Keratinocyte (primary cell): ENCODE measurements around the gene ERI2. TPM values are rescaled to one million over a fixed set of nuclear protein-coding genes. Genes with fewer than 3 reads are reported as not detected.

Experiments
- DNase-seq: peaks from one replicate; pipeline ENCODE4 v3.0.0-alpha.2; 2011; ENCODE audit warnings: low read depth, missing footprints, low spot score
- FAIRE-seq: peaks from 2 replicates; lab custom pipeline; 2011; peaks lifted over from hg19 to GRCh38; lab: Jason Lieb, UNC
- H2AFZ ChIP-seq: 2 replicates; pipeline ENCODE4 v1.6.0; 2012; ENCODE audit warnings: low read length, control low read depth, inconsistent platforms; ENCODE audit not compliant: control insufficient read depth
- H3K27ac ChIP-seq: 2 replicates; pipeline ENCODE4 v1.5.1; 2011; ENCODE audit warnings: low read length; ENCODE audit not compliant: control insufficient read depth, insufficient read depth
- H3K27me3 ChIP-seq: 3 replicates; pipeline ENCODE4 v1.6.0; 2011; ENCODE audit warnings: low read length; ENCODE audit not compliant: control insufficient read depth, insufficient read depth; ENCODE audit errors: extremely low read depth
- H3K36me3 ChIP-seq, 2 experiments: 2 replicates in 1 of 2; 3 replicates in 1 of 2; pipeline ENCODE4 v1.5.1; 2011; ENCODE audit warnings: low read length in 2 of 2, mild to moderate bottlenecking in 1 of 2; ENCODE audit not compliant: control insufficient read depth in 2 of 2, insufficient read depth in 2 of 2; ENCODE audit errors: extremely low read depth in 1 of 2
- H3K4me1 ChIP-seq: 3 replicates; pipeline ENCODE4 v1.5.1; 2011; ENCODE audit warnings: low read length; ENCODE audit not compliant: control insufficient read depth, insufficient read depth; ENCODE audit errors: extremely low read depth
- H3K4me2 ChIP-seq: 3 replicates; pipeline ENCODE4 v1.6.0; 2011; ENCODE audit warnings: low read depth, low read length; ENCODE audit not compliant: control insufficient read depth, insufficient read depth; ENCODE audit errors: extremely low read depth
- H3K4me3 ChIP-seq, 3 experiments: fragments of 200-600 bp in 1 of 3; sonication (generic) in 1 of 3; 2 replicates in 2 of 3; 3 replicates in 1 of 3; pipeline ENCODE4 v1.5.1; 2011 to 2016; ENCODE audit warnings: low read length in 3 of 3, mild to moderate bottlenecking in 3 of 3, control low read depth in 2 of 3, inconsistent platforms in 1 of 3, low read depth in 1 of 3, mixed read lengths in 1 of 3, mixed run types in 1 of 3, moderate library complexity in 1 of 3; ENCODE audit not compliant: control insufficient read depth in 2 of 3, insufficient read depth in 2 of 3; ENCODE audit errors: extremely low read depth in 1 of 3
- H3K79me2 ChIP-seq: 2 replicates; pipeline ENCODE4 v1.6.0; 2012; ENCODE audit warnings: low read length; ENCODE audit not compliant: control insufficient read depth, insufficient read depth
- H3K9ac ChIP-seq: 3 replicates; pipeline ENCODE4 v1.6.0; 2011; ENCODE audit warnings: low read length; ENCODE audit not compliant: control insufficient read depth, insufficient read depth; ENCODE audit errors: extremely low read depth
- H3K9me1 ChIP-seq: 3 replicates; pipeline ENCODE4 v1.6.0; 2011; ENCODE audit warnings: low read length; ENCODE audit not compliant: control insufficient read depth, insufficient read depth; ENCODE audit errors: extremely low read depth
- H3K9me3 ChIP-seq: 2 replicates; pipeline ENCODE4 v1.5.1; 2012; ENCODE audit warnings: low read depth, low read length; ENCODE audit not compliant: control insufficient read depth
- H4K20me1 ChIP-seq: 3 replicates; pipeline ENCODE4 v1.6.0; 2011; ENCODE audit warnings: low read length; ENCODE audit not compliant: control insufficient read depth, insufficient read depth; ENCODE audit errors: extremely low read depth
- EZH2 ChIP-seq: IDR thresholded peaks from one replicate; pipeline ENCODE4 v1.6.1; 2012; ENCODE audit warnings: inconsistent platforms, mild to moderate bottlenecking, low read length, moderate library complexity
- dilution Hi-C: fragments of 300-500 bp; cut with MboI; formaldehyde crosslinking; loops from one replicate; pipeline ENCODE4 v1.7.0; 2020; ENCODE audit warnings: low sequenced_read_pairs; ENCODE audit not compliant: extremely low pct_ligation_motif_present
- polyA plus RNA-seq, 5 experiments: library from polyadenylated mRNA; depleted of rRNA in 3 of 5; stranded (reverse) in 3 of 5; stranded (forward) in 1 of 5; unstranded in 1 of 5; fragments of >200 nt; gene quantifications; 1 replicate in 1 of 5; 2 replicates in 3 of 5; 3 replicates in 1 of 5; pipeline versions ENCODE4 v1.2.1 to v1.2.3, GENCODE V29; 2011 to 2012; ENCODE audit warnings: missing spikeins in 2 of 5, low read depth in 1 of 5, low replicate concordance in 1 of 5
- small RNA-seq, 3 experiments: library from RNA; depleted of rRNA; stranded (forward); fragments of <200 nt; gene quantifications; one replicate each; pipeline ENCODE3, GENCODE V24; 2012; ENCODE audit warnings: low read depth in 3 of 3, low replicate concordance in 1 of 3; ENCODE audit not compliant: insufficient read length in 3 of 3
- TF ChIP-seq, protein P1 (sequence below), 3 experiments: IDR thresholded peaks in 1 of 3; conservative IDR thresholded peaks in 1 of 3; optimal IDR thresholded peaks in 1 of 3; 2 replicates in 2 of 3; 3 replicates in 1 of 3; pipeline versions ENCODE3 to v1.5.1; 2011; ENCODE audit warnings: low read length in 3 of 3, mild to moderate bottlenecking in 3 of 3, moderate library complexity in 2 of 3, control low read depth in 1 of 3, inconsistent platforms in 1 of 3; ENCODE audit not compliant: insufficient read depth in 2 of 3; ENCODE audit errors: extremely low read depth in 1 of 3

The ERI2 gene
- polyA plus RNA-seq, 1 donor (not counting 4 experiments of a cell fraction or from before 2014, with no cell fraction given): 19.5 TPM

DNA sequence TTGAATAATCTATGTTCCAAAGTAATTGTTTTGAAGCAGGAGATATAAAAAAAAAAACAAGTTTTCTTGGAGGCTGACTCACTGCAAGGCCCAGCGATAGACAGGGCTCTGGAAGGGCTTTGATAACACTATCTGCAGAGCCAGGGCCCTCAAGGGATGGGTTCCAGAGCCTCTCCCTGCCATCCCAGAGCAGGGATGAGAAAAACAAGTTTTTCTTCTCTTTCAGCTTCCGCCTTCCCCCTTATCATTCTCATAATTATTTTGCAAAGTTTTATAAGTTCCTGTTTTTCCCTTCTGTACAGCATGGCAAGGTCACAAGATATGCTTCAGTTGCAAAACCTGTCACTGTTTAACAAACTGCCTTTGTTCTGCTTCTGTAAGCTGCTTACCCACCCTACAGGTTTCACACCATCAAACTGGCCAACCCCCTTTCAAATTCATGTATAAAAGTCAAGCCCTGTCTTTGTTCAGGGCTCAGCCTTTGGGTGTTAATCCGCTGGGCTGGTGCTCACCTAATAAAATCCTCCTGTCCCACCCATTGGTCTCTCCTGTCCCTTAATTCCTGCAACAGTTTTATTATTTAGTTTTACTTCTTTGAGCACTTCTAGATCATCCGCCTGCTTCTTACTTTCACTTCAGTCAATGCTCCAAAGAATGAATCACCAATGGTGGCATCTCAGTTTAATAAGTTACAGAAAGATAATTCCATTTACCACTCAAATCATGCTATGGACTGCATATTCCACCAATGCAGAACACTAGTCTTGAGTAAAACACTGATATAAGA lies 59.0 kb downstream of the ERI2 start:
- dilution Hi-C loops: no loop called here
- FAIRE-seq: no peak

DNA sequence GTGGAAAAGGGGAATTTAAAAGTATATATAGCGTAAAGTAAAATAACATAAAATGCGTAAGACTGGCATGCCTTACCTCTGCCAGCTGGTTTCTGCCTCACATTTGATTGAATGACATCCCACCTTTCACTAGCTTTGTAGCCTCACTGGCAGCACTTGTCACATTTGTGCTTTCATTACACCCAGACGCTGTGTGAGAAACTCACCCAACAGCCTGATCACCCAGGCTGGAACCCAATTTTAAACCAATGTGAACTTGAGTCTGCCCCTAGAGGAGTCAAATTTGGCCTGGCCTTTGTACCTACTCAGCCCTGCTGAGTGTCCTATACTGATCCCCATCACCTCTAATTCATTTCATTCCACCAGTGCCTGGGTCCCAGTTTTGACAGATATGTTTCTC lies 59.8 kb downstream of the ERI2 start:
- Histone ChIP-seq H3K4me3 (no peak overlapping the region), H4K20me1 (no peaks in the 10 kb centered on the region), H3K9ac (no peak overlapping the region), H3K79me2 (no peaks in the 10 kb centered on the region), H3K9me3 (no peaks in the 10 kb centered on the region), H3K27ac (no peak overlapping the region), H2AFZ (no peak overlapping the region), H3K36me3 (no peaks in the 10 kb centered on the region), H3K4me1 (no peaks in the 10 kb centered on the region), H3K9me1 (no peaks in the 10 kb centered on the region), H3K4me2 (no peak overlapping the region), H3K27me3 (no peaks in the 10 kb centered on the region)
- dilution Hi-C loops: no loop called here
- TF ChIP-seq, protein P1, sequence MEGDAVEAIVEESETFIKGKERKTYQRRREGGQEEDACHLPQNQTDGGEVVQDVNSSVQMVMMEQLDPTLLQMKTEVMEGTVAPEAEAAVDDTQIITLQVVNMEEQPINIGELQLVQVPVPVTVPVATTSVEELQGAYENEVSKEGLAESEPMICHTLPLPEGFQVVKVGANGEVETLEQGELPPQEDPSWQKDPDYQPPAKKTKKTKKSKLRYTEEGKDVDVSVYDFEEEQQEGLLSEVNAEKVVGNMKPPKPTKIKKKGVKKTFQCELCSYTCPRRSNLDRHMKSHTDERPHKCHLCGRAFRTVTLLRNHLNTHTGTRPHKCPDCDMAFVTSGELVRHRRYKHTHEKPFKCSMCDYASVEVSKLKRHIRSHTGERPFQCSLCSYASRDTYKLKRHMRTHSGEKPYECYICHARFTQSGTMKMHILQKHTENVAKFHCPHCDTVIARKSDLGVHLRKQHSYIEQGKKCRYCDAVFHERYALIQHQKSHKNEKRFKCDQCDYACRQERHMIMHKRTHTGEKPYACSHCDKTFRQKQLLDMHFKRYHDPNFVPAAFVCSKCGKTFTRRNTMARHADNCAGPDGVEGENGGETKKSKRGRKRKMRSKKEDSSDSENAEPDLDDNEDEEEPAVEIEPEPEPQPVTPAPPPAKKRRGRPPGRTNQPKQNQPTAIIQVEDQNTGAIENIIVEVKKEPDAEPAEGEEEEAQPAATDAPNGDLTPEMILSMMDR (optimal IDR thresholded peaks at IDR 0.05 in 1 of 3, IDR thresholded peaks at IDR 0.05 in 1 of 3, conservative IDR thresholded peaks at IDR 0.05 in 1 of 3; ENCODE audit: extremely low read depth in 1 of 3, insufficient read depth in 2 of 3, low read length in 3 of 3): no peak
- no peak for TF ChIP-seq EZH2
- DNase-seq: no peak
- no peak for FAIRE-seq

More for the DNA sequence above, 59.0 kb downstream of the ERI2 start:
- no peak overlapping the region for H3K9ac ChIP-seq
- TF ChIP-seq, protein P1 (optimal IDR thresholded peaks at IDR 0.05 in 1 of 3, IDR thresholded peaks at IDR 0.05 in 1 of 3, conservative IDR thresholded peaks at IDR 0.05 in 1 of 3; ENCODE audit: extremely low read depth in 1 of 3, insufficient read depth in 2 of 3, low read length in 3 of 3): no peak
- no peak for TF ChIP-seq EZH2
- H3K4me2 ChIP-seq: no peak overlapping the region
- no peaks in the 10 kb centered on the region for H3K36me3 ChIP-seq
- no peaks in the 10 kb centered on the region for H3K4me1 ChIP-seq
- no peaks in the 10 kb centered on the region for H3K79me2 ChIP-seq
- H3K4me3 ChIP-seq: no peak overlapping the region
- no peaks in the 10 kb centered on the region for H3K27me3 ChIP-seq
- H4K20me1 ChIP-seq: no peaks in the 10 kb centered on the region
- H3K9me3 ChIP-seq: no peaks in the 10 kb centered on the region
- no peaks in the 10 kb centered on the region for H3K9me1 ChIP-seq
- DNase-seq: no peak
- no peak overlapping the region for H3K27ac ChIP-seq
- H2AFZ ChIP-seq: no peak overlapping the region

Small RNA genes lying within 50 kb of the gene (small RNA-seq; reads per million reads assigned to genes)
- gene RF00618 (0 reads per million in 3 experiments), gene RNU6-944P (0 to 0.50 (median 0.07) reads per million in 3 experiments)

Other genes starting within 250 kb of the ERI2 start
- gene ACSM2B, start 230.1 kb downstream of the ERI2 start, polyA plus RNA-seq: not detected in 3 replicates
- gene ACSM1, start 108.8 kb downstream of the ERI2 start, polyA plus RNA-seq: 0.54 to 1.4 TPM (median 0.63 TPM) in 3 replicates
- gene THUMPD1, start 64.7 kb downstream of the ERI2 start, polyA plus RNA-seq: 20.2 to 25.9 TPM (median 20.9 TPM) in 3 replicates
- 0.38 to 0.40 TPM (median 0.39 TPM) in 3 replicates for gene ACSM3, start 42.5 kb downstream of the ERI2 start, polyA plus RNA-seq
- gene REXO5, start 55 bp upstream of the ERI2 start, polyA plus RNA-seq: 1.3 to 2.6 TPM (median 1.8 TPM) in 3 replicates
- 8.0 to 10.0 TPM (median 9.4 TPM) in 3 replicates for gene DCUN1D3, start 93.9 kb upstream of the ERI2 start, polyA plus RNA-seq
- 13.1 to 27.1 TPM (median 21.7 TPM) in 3 replicates for gene LYRM1, start 94.3 kb upstream of the ERI2 start, polyA plus RNA-seq